Cardiac septum (tissue), 1 donor: ENCODE measurements around the gene CYP2A7. TPM values are rescaled to one million over a fixed set of nuclear protein-coding genes. Genes with fewer than 3 reads are reported as not detected.

Experiments
- total RNA-seq: library from RNA; stranded (reverse); fragmentation: NEBNext Ultra II Directional; extraction: Animal tissue kit (Norgen Biotek cat#: 25700); gene quantifications from one replicate; pipeline ENCODE4 v1.2.1, GENCODE V29; 2021
- donor health status: DM: no; HTN: no; CAD: no.

CYP2A7 gene
- total RNA-seq, 1 donor from 2014 or later: not detected

Other genes with a start within 250 kb of the CYP2A7 start
- 20.7 TPM for gene NUMBL, start 191.6 kb downstream of the CYP2A7 start, total RNA-seq
- 18.1 TPM for gene COQ8B, start 165.3 kb downstream of the CYP2A7 start, total RNA-seq
- 10.0 TPM for gene ITPKC, start 165.1 kb downstream of the CYP2A7 start, total RNA-seq
- gene ACTMAP, start 131.8 kb downstream of the CYP2A7 start, total RNA-seq: 9.2 TPM
- gene SNRPA, start 131.0 kb downstream of the CYP2A7 start, total RNA-seq: 32.9 TPM
- gene MIA, start 106.7 kb downstream of the CYP2A7 start, total RNA-seq: 1.00 TPM
- gene RAB4B, start 104.0 kb downstream of the CYP2A7 start, total RNA-seq: 16.9 TPM
- 48.4 TPM for gene EGLN2, start 83.0 kb downstream of the CYP2A7 start, total RNA-seq
- gene CYP2A6, start 31.8 kb downstream of the CYP2A7 start, total RNA-seq: not detected
- gene CYP2B6, start 109.1 kb upstream of the CYP2A7 start, total RNA-seq: not detected
- not detected for gene CYP2A13, start 206.2 kb upstream of the CYP2A7 start, total RNA-seq
- gene CYP2F1, start 232.2 kb upstream of the CYP2A7 start, total RNA-seq: not detected